Activated CD4-positive, alpha-beta T cell treated with anti-CD3 and anti-CD28 coated beads, Interleukin-2, amount 50 U/mL, for 16 hours (primary cell): Measurements from ENCODE around the gene SLC25A17.
"Not testable (repeated sequence)": the region's sequence is repeated elsewhere in the genome, so short reads cannot be mapped to it uniquely, and the experiment has no call there.

Experiments
- DNase-seq: peaks from one replicate; pipeline ENCODE4 v3.0.0-alpha.2; 2020

The SLC25A17 gene

GRCh38 chr22:40751250-40751649 is 67.9 kb downstream of the SLC25A17 start:
- no peak for DNase-seq

GRCh38 chr22:40749829-40750228 is 69.3 kb downstream of the SLC25A17 start:
- no peak for DNase-seq

- no peak for DNase-seq
These were observed 70.5 kb downstream of the SLC25A17 start for GRCh38 chr22:40748388-40749355.

DNA sequence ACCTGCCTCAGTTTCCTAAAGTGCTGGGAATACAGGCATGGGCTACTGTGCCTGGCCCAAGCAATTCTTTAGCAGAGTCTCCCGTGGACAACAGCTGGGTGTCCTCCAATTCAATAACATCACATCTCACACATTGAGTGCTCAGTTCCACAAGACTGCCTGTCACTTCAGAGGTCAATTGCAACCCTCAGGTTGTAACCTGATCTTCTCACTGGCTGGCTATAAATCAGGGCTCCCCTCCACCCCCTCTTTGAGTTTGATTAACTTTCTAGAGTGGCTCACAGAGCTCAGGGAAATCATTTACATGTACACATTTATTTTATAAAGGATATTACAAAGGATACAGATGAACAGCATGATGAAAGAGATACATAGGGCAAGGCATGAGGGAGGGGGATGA is 71.8 kb downstream of the SLC25A17 start:
- no peak for DNase-seq

GRCh38 chr22:40746428-40747220 is 72.5 kb downstream of the SLC25A17 start:
- DNase-seq, result no peak

DNA sequence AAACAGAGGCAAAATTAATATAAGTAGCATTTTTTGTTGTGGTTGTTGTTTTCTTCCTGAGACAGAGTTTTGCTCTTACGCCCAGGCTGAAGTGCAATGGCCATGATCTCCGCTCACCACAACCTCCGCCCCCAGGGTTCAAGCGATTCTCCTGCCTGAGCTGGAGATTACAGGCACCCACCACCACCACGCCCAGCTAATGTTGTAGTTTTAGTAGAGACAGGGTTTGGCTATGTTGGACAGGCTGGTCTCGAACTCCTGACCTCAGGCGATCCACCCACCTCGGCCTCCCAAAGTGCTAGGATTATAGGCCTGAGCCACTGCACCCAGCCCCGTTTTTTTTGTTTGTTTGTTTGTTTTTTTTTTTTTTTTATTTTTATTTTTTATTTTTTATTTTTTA is 75.4 kb downstream of the SLC25A17 start:
- DNase-seq, result no peak

- DNase-seq, result no peak
These were observed 78.0 kb downstream of the SLC25A17 start for GRCh38 chr22:40741116-40741515.

GRCh38 chr22:40739721-40740120 is 79.4 kb downstream of the SLC25A17 start:
- no peak for DNase-seq

DNA sequence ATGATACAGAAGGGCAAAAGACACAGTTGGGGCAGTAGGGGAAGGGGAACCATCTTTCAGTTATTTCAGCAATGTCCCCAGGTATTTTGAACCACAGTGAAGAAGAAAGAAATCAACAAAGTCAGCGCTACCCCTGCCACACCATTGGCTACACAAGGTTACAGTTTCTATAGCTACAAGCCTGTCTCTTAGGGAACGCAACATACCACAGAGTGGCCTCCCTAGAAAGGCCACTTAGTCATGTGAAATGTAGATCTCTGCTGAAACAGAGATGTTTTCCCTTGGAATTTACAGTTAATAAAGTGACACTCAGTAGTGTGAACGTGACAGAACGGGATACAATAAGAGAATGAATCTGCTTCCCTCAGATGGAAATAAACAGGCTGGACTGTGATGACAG is 85.2 kb downstream of the SLC25A17 start:
- no peak for DNase-seq

GRCh38 chr22:40732999-40733292 is 86.2 kb downstream of the SLC25A17 start:
- no peak for DNase-seq

DNA sequence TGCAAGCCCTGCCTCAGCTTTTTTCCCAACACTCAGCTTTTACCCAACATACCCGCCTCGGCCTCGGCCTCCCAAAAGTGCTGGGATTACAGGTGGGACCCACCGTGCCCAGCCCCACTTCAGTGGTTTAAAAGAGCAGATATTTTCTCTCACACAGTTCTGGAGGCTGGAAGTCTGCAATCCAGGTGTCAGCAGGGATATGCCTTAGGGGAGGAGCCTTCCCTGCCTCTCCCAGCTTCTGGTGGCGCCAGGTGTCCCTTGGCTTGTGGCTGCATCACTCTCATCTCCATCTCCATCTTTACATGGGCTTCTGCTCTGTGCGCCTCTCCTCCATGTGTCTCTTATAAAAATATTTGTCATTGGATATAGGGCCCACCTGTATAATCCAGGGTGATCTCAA is 89.9 kb downstream of the SLC25A17 start:
- no peak for DNase-seq

- DNase-seq, result peak; percentile 39
These were observed 90.4 kb downstream of the SLC25A17 start for GRCh38 chr22:40728731-40729189.

- DNase-seq, result no peak
These were observed 91.1 kb downstream of the SLC25A17 start for GRCh38 chr22:40727964-40728615.

DNA sequence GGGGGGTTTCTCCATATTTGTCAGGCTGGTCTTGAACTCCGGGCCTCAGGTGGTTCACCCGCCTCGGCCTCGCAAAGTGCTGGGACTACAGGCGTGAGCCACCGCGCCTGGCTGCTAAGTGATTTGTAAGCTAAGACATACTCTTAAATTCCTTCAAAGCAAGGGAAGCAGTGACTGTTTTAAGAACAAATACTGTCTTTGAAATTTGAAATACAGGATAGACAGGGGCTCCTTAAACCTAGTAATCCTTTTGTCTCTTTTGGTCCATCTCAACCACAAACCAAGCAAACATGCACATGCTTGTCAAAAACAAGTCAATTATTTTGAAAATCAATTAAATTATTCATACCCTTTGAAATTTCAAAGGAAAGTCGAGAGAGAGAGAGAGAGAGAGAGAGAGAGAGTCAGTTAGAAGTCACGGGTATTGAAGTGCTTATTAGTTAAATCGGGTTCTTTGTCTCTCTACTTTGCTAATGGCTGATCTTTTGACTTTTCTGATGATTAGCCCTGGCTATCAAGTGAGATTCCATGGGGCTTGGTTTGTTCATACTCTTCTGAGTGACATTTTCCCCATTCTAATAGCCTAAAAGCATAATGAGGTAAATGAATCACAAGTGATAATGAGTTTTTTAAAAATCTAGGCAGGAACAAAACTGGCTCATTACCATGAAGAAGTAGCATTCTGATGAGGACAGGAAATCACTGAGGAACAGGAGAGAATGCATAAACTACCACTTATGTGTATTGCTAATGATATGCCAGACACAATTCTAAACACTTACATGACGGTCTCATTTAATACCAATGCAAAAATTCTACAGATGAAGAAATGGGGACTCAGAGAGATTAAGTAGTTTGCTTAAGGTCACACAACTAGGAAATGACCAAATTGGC is 91.8 kb downstream of the SLC25A17 start:
- peak; percentile 21 for DNase-seq

- peak; percentile 52 for DNase-seq
These were observed 92.6 kb downstream of the SLC25A17 start for GRCh38 chr22:40726514-40726913.

DNA sequence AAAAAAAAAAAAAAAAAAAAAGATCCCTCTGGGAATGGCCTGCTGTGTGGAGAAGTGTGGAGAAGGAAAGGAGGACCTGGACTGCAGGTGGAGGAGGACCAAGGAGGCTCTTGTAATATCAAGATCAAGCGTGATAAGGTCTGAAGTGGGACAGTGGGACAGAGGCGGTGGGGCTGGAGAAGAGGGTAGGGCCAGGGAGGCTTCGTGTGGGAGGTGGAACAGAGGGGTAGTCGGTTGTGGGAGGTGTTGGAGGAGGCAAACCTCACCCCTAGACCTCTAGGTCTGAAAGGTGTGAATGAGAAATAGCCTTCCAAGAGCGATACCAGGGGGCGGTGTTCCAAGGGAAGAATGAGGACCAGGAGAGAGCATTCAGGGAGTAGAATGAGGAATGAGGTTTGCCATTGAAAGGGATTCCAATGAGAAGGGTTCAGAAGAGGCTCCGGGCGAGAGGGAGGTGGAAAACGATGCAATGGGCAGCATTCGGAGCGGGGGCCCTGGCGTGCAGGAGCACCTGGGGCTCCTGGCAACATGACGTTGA is 95.7 kb downstream of the SLC25A17 start:
- no peak for DNase-seq

- DNase-seq, result no peak
These were observed 97.9 kb downstream of the SLC25A17 start for GRCh38 chr22:40721266-40721665.

DNA sequence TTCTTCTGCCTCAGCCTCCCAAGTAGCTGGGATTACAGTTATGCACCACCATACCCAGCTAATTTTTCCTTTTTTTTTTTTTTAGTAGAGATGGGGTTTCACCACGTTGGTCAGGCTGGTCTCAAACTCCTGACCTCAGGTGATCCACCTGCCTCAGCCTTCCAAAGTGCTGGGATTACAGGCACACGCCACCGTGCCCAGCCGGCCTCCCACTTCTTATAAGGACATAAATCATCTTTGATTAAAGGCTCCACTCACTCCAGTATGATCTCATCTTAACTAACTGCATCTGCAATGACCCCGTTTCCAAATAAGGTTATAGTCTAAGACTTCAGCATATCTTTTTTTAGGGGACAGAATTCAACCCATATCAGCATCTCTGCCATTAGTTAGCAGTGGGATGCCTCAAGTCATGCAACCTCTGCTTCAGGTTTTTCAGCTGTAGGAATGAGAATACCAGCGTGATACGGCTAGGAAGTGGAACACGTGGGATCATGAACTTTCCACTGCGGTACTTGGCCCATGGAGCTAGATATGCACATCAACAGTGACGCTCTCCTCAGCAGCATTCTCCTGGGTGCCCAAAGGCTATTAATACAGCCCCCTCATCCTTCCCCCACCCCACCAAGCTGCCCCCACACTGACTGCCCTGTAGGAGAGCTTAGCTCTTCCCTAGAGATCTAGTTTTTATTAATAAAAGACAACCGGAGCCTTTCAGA is 98.4 kb downstream of the SLC25A17 start:
- no peak for DNase-seq

- not testable (repeated sequence) for DNase-seq
These were observed 99.0 kb downstream of the SLC25A17 start for GRCh38 chr22:40720156-40720537.
